Dendritic cell treated with granulocyte-macrophage colony-stimulating factor and Interleukin-4, amounts not matched to agents 40 ng/mL and 50 ng/mL, for 4 days (primary cell): ENCODE data around the gene OR9A2.

Experiments
- H3K27ac Mint-ChIP-seq: one replicate; pipeline ENCODE4 v1.8.0; 2022; ENCODE audit warnings: mild to moderate bottlenecking, mixed read lengths
- H3K27me3 Mint-ChIP-seq: one replicate; pipeline ENCODE4 v1.8.0; 2022; ENCODE audit warnings: mild to moderate bottlenecking, mixed read lengths
- H3K36me3 Mint-ChIP-seq: one replicate; pipeline ENCODE4 v1.8.0; 2022; ENCODE audit warnings: low read depth, mixed read lengths
- H3K4me1 Mint-ChIP-seq: one replicate; pipeline ENCODE4 v1.8.0; 2022; ENCODE audit warnings: low read depth, mixed read lengths
- H3K4me3 Mint-ChIP-seq: one replicate; pipeline ENCODE4 v1.8.0; 2022; ENCODE audit warnings: mild to moderate bottlenecking, moderate library complexity, mixed read lengths
- H3K9me3 Mint-ChIP-seq: one replicate; pipeline ENCODE4 v1.8.0; 2022; ENCODE audit warnings: mixed read lengths
- intact Hi-C: fragments of 100-400 bp; cut with micrococcal nuclease; formaldehyde crosslinking; loops from one replicate; pipeline ENCODE4 v1.15.0; 2022

OR9A2 gene

GRCh38 chr7:143043391-143043790 lies 16.5 kb upstream of the OR9A2 start:
- Mint-ChIP-seq H3K4me3 (no peak overlapping the region), H3K9me3 (no peaks in the 10 kb centered on the region), H3K4me1 (peaks cover 38% of the 10 kb centered on the region), H3K27ac (no peak overlapping the region), H3K27me3 (peaks cover 3% of the 10 kb centered on the region), H3K36me3 (no peaks in the 10 kb centered on the region)
- intact Hi-C loops = loop anchor here (10.0 kb wide), 1 partner anchor 91 kb away; the partner anchor contains the start of gene PIP

DNA sequence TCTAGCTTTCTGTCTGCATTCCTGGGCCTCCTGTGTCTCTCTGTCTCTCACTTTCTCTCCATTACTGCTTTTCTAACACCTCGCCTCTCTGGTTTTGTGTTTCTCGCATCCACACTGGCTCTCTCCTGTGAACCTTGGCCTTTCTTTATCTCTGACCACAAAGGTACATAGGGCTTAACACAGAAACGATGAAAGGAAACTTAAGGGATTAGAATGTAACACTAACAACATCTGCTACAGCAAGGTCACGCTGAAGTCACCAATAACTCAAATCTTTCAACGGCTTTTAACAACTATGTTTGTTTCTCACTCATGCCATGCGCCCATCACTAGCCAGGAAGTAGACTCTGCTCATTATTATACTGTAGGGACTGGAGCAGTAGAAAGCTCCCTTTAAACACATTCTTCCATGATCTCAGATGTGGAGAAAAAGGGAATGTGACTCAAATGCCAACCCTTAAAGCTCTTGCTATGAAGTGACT lies 15.9 kb upstream of the OR9A2 start:
- no peaks in the 10 kb centered on the region for H3K36me3 Mint-ChIP-seq
- H3K27ac Mint-ChIP-seq = peak overlapping the region; percentile 9
- intact Hi-C loops = loop anchor here (10.0 kb wide), 1 partner anchor 92 kb away; the partner anchor contains the start of gene PIP
- H3K4me3 Mint-ChIP-seq = no peak overlapping the region
- peaks cover 3% of the 10 kb centered on the region for H3K27me3 Mint-ChIP-seq
- H3K4me1 Mint-ChIP-seq = peaks cover 35% of the 10 kb centered on the region
- H3K9me3 Mint-ChIP-seq = no peaks in the 10 kb centered on the region

DNA sequence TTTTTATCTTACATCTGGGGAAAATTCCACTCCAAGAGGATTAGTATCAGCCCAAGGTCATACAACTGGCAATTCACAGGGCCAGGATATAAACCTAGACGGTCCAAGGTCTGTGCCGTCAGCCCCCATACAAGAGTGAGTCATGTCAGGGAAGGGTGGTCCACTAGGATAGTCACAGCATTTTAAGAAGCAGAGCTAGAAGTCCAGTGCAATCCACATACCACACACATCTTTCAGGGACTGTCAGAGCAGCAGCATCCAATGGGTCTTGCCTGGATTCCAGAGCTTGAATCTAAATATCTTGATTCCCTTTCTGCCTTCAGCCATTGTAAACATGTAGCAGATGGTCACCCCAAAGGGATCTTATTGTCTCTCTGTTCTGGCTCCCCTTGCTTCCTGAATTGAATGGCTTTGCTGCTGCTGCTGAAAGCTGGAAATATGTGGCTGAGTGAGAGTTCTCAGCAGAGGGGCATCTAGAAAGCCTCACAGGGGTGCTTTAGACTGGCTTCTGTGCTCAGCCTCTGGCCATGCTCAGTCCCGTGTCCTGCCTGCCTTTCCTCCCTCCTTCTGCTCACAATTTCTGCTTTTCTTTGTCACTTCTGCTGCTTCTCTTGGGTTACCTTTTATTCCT lies 15.3 kb upstream of the OR9A2 start:
- Mint-ChIP-seq H3K27ac (peak overlapping the region; percentile 9), H3K36me3 (no peaks in the 10 kb centered on the region), H3K9me3 (no peaks in the 10 kb centered on the region), H3K4me1 (peaks cover 29% of the 10 kb centered on the region), H3K27me3 (peaks cover 3% of the 10 kb centered on the region), H3K4me3 (no peak overlapping the region)
- intact Hi-C loops = loop anchor here (10.0 kb wide), 1 partner anchor 93 kb away; the partner anchor contains the start of gene PIP

DNA sequence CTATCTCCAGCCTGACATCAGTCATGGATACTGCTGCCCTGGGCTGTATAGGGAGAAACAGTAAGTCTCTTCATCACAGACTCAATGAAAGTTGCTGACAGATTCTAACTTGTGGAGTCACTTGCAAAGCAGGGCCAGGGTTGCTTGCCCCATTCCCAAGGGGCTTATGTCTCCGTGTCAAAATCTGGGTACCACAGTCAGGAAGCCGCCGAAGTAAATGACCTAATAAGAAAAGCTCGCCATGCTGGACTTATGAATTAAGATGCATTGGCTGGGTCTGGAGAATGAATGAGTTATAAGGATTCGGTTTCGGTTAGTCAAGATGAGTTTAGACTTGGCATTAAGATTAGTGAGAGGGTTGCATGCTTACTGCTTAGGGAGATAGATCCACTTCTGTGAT lies 14.4 kb upstream of the OR9A2 start:
- Mint-ChIP-seq H3K27ac (no peak overlapping the region), H3K4me3 (no peak overlapping the region), H3K27me3 (peaks cover 3% of the 10 kb centered on the region), H3K9me3 (no peaks in the 10 kb centered on the region), H3K36me3 (no peaks in the 10 kb centered on the region), H3K4me1 (peaks cover 20% of the 10 kb centered on the region)
- intact Hi-C loops = loop anchor here (10.0 kb wide), 1 partner anchor 93 kb away; the partner anchor contains the start of gene PIP

DNA sequence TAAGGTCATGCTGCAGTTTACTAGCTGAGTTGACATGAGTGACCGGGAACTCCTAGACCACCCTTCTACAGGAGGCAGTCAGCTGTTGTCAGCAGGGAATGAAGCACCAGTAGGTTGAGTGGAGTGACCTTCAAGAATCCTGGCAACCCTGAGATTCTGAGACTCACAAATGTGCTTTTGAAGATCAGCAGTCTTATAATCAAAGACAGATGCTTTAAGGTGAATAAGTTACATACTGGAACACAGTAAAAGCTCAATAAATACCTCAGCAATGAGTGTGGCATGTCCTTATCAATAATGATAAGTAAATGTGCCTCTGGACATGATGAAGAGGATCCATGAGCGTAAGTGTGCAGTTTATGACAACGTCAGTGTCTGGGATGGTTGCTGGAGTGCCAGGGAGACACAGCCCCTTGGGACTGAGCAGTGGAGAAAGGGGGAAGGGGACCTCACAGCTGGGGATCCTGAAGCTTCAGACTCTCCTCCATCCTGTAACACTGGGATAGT lies 13.3 kb upstream of the OR9A2 start:
- intact Hi-C loops = loop anchor here (10.0 kb wide), 1 partner anchor 95 kb away; the partner anchor contains the start of gene PIP
- H3K4me1 Mint-ChIP-seq = peaks cover 12% of the 10 kb centered on the region
- peaks cover 5% of the 10 kb centered on the region for H3K9me3 Mint-ChIP-seq
- no peak overlapping the region for H3K4me3 Mint-ChIP-seq
- no peaks in the 10 kb centered on the region for H3K36me3 Mint-ChIP-seq
- no peak overlapping the region for H3K27ac Mint-ChIP-seq
- H3K27me3 Mint-ChIP-seq = peaks cover 3% of the 10 kb centered on the region

GRCh38 chr7:143038635-143039034 lies 11.7 kb upstream of the OR9A2 start:
- peaks cover 3% of the 10 kb centered on the region for H3K27me3 Mint-ChIP-seq
- no peaks in the 10 kb centered on the region for H3K36me3 Mint-ChIP-seq
- H3K27ac Mint-ChIP-seq = no peak overlapping the region
- intact Hi-C loops = no loop called here
- no peak overlapping the region for H3K4me3 Mint-ChIP-seq
- H3K9me3 Mint-ChIP-seq = peaks cover 17% of the 10 kb centered on the region
- peaks cover 12% of the 10 kb centered on the region for H3K4me1 Mint-ChIP-seq

GRCh38 chr7:143027683-143028082 lies 751 bp upstream of the OR9A2 start:
- intact Hi-C loops = no loop called here
- peaks cover 6% of the 10 kb centered on the region for H3K4me1 Mint-ChIP-seq
- H3K36me3 Mint-ChIP-seq = no peaks in the 10 kb centered on the region
- no peak overlapping the region for H3K4me3 Mint-ChIP-seq
- no peaks in the 10 kb centered on the region for H3K9me3 Mint-ChIP-seq
- H3K27ac Mint-ChIP-seq = no peak overlapping the region
- no peaks in the 10 kb centered on the region for H3K27me3 Mint-ChIP-seq

DNA sequence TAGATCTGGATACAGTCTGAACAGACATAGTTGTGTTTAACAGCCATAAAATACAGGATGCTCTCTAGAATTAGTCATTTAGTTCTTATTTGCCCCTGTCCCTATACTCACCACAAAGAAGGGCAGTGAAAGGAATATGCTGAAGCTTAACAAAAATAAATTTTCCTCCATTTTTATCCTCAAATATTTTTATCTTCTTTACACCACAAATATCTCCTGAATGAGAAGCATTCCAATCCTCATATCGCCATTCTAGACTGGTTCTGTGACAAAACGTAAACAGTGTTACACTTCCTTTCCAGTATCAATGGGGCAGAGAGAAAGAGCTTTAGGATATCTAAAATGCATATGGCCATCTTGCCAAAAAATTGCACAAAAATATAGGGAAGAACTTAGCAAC lies 1.6 kb downstream of the OR9A2 start:
- Mint-ChIP-seq H3K27ac (no peak overlapping the region), H3K4me3 (no peak overlapping the region), H3K27me3 (no peaks in the 10 kb centered on the region), H3K4me1 (no peaks in the 10 kb centered on the region), H3K9me3 (no peaks in the 10 kb centered on the region), H3K36me3 (no peaks in the 10 kb centered on the region)
- intact Hi-C loops = no loop called here

DNA sequence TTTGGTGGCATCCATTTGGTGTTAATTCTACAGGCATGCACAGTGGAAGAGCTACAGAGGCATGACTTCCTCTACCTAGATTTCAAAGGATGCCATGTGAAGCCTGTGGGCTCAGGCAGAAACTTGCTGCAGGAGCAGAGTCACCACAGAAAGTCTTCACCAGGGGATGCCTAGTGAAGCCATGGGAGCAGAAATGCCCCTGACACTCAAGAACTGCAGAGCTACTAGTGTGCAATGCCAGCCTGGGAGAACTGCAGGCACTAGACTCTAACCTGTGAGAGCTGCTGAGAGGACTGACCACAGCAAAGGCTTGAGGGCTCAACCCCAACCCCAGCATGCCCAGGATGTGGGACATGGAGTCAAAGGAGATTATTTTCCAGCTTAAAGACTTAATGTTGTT lies 3.9 kb downstream of the OR9A2 start:
- H3K4me3 Mint-ChIP-seq = no peak overlapping the region
- H3K4me1 Mint-ChIP-seq = no peaks in the 10 kb centered on the region
- peaks cover 10% of the 10 kb centered on the region for H3K9me3 Mint-ChIP-seq
- no peaks in the 10 kb centered on the region for H3K27me3 Mint-ChIP-seq
- no peak overlapping the region for H3K27ac Mint-ChIP-seq
- intact Hi-C loops = no loop called here
- no peaks in the 10 kb centered on the region for H3K36me3 Mint-ChIP-seq

GRCh38 chr7:143018931-143019330 lies 8.0 kb downstream of the OR9A2 start:
- no peak overlapping the region for H3K27ac Mint-ChIP-seq
- intact Hi-C loops = no loop called here
- H3K9me3 Mint-ChIP-seq = peaks cover 10% of the 10 kb centered on the region
- H3K27me3 Mint-ChIP-seq = peaks cover 4% of the 10 kb centered on the region
- H3K36me3 Mint-ChIP-seq = no peaks in the 10 kb centered on the region
- no peak overlapping the region for H3K4me3 Mint-ChIP-seq
- no peaks in the 10 kb centered on the region for H3K4me1 Mint-ChIP-seq

GRCh38 chr7:143016996-143017395 lies 9.9 kb downstream of the OR9A2 start:
- Mint-ChIP-seq H3K36me3 (no peaks in the 10 kb centered on the region), H3K27me3 (peaks cover 4% of the 10 kb centered on the region), H3K4me1 (peaks cover 4% of the 10 kb centered on the region), H3K4me3 (no peak overlapping the region), H3K27ac (no peak overlapping the region), H3K9me3 (peaks cover 10% of the 10 kb centered on the region)
- intact Hi-C loops = no loop called here

GRCh38 chr7:143015926-143016490 lies 10.9 kb downstream of the OR9A2 start:
- no peak overlapping the region for H3K27ac Mint-ChIP-seq
- intact Hi-C loops = no loop called here
- H3K27me3 Mint-ChIP-seq = peaks cover 4% of the 10 kb centered on the region
- peaks cover 10% of the 10 kb centered on the region for H3K9me3 Mint-ChIP-seq
- H3K4me3 Mint-ChIP-seq = no peak overlapping the region
- peaks cover 4% of the 10 kb centered on the region for H3K4me1 Mint-ChIP-seq
- H3K36me3 Mint-ChIP-seq = no peaks in the 10 kb centered on the region

GRCh38 chr7:143015084-143015483 lies 11.8 kb downstream of the OR9A2 start:
- H3K4me1 Mint-ChIP-seq = peaks cover 4% of the 10 kb centered on the region
- peaks cover 10% of the 10 kb centered on the region for H3K9me3 Mint-ChIP-seq
- intact Hi-C loops = no loop called here
- no peak overlapping the region for H3K27ac Mint-ChIP-seq
- H3K36me3 Mint-ChIP-seq = no peaks in the 10 kb centered on the region
- no peak overlapping the region for H3K4me3 Mint-ChIP-seq
- H3K27me3 Mint-ChIP-seq = peaks cover 4% of the 10 kb centered on the region

GRCh38 chr7:143013893-143014292 lies 13.0 kb downstream of the OR9A2 start:
- peaks cover 4% of the 10 kb centered on the region for H3K27me3 Mint-ChIP-seq
- H3K9me3 Mint-ChIP-seq = peaks cover 1% of the 10 kb centered on the region
- no peak overlapping the region for H3K4me3 Mint-ChIP-seq
- intact Hi-C loops = no loop called here
- peaks cover 4% of the 10 kb centered on the region for H3K4me1 Mint-ChIP-seq
- no peaks in the 10 kb centered on the region for H3K36me3 Mint-ChIP-seq
- H3K27ac Mint-ChIP-seq = no peak overlapping the region
